Measurements from ENCODE around the gene EFS.

EFS gene

GRCh38 chr14:23407516-23408306, 42.7 kb upstream of the EFS start, which contains the start of gene MYH6:
Gene MYH6, minus strand, starts transcription at chr14:23408273. Its CDS starts 1,050 bp downstream, at chr14:23407223.
- no peak for DNase-seq (ENCODE audit: insufficient read length, low spot score)
- FAIRE-seq, result no peak
- TF ChIP-seq POLR2A (IDR thresholded peaks at IDR 0.05; ENCODE audit: low read depth, low read length), result no peak
- TF ChIP-seq POLR2AphosphoS5 (IDR thresholded peaks at IDR 0.05; ENCODE audit: low read depth, low read length), result no peak
- TF ChIP-seq POU2F2 (IDR thresholded peaks at IDR 0.05; ENCODE audit: low read depth, low read length), result no peak
- TF ChIP-seq PAX5 (IDR thresholded peaks at IDR 0.05; ENCODE audit: insufficient read depth, low read length, severe bottlenecking), result no peak
- no peak for TF ChIP-seq SPI1 (IDR thresholded peaks at IDR 0.05; ENCODE audit: low read depth, low read length)
- no peak for TF ChIP-seq TAF1 (IDR thresholded peaks at IDR 0.05; ENCODE audit: low read depth, low read length)

DNA sequence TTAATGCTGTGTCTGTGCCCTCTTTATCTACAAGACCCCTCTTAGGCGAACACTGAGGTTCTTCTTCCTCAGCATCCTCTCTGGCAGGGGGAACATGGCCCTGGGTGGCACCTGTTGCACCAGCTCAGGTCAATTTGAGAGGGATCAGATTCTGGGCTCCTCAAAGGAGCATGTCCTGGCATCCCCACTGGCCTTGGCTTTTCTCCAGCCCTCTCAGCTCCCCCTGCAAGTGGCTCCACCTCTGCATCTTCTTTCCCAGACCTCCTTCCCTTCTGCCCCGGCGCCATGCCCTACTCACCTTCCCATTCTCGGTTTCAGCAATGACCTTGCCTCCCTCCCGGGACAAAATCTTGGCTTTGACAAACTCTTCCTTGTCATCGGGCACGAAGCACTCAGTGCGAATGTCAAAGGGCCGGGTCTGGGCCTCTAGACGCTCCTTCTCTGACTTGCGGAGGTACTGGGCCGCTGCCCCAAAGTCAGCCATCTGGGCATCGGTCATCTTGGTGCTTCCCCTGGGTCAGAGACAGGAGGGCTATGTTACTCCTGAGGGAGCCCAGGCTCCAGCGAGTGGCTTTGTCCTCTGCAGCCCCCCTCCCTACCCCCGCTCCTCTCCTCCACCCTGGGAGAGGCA, 41.9 kb upstream of the EFS start:
- no peak for FAIRE-seq
- TF ChIP-seq POU2F2 (IDR thresholded peaks at IDR 0.05; ENCODE audit: low read depth, low read length) (no peak), PAX5 (IDR thresholded peaks at IDR 0.05; ENCODE audit: insufficient read depth, low read length, severe bottlenecking) (no peak), TAF1 (IDR thresholded peaks at IDR 0.05; ENCODE audit: low read depth, low read length) (no peak), SPI1 (IDR thresholded peaks at IDR 0.05; ENCODE audit: low read depth, low read length) (no peak), POLR2A (IDR thresholded peaks at IDR 0.05; ENCODE audit: low read depth, low read length) (no peak), POLR2AphosphoS5 (IDR thresholded peaks at IDR 0.05; ENCODE audit: low read depth, low read length) (no peak)
- no peak for DNase-seq (ENCODE audit: insufficient read length, low spot score)

- TF ChIP-seq POLR2A (IDR thresholded peaks at IDR 0.05; ENCODE audit: low read depth, low read length), result no peak
- no peak for TF ChIP-seq PAX5 (IDR thresholded peaks at IDR 0.05; ENCODE audit: insufficient read depth, low read length, severe bottlenecking)
- no peak for TF ChIP-seq TAF1 (IDR thresholded peaks at IDR 0.05; ENCODE audit: low read depth, low read length)
- no peak for TF ChIP-seq POLR2AphosphoS5 (IDR thresholded peaks at IDR 0.05; ENCODE audit: low read depth, low read length)
- no peak for TF ChIP-seq SPI1 (IDR thresholded peaks at IDR 0.05; ENCODE audit: low read depth, low read length)
- TF ChIP-seq POU2F2 (IDR thresholded peaks at IDR 0.05; ENCODE audit: low read depth, low read length), result no peak
- DNase-seq (ENCODE audit: insufficient read length, low spot score) (no peak), FAIRE-seq (no peak)
Measured at GRCh38 chr14:23406244-23406643, 41.3 kb upstream of the EFS start.

DNA sequence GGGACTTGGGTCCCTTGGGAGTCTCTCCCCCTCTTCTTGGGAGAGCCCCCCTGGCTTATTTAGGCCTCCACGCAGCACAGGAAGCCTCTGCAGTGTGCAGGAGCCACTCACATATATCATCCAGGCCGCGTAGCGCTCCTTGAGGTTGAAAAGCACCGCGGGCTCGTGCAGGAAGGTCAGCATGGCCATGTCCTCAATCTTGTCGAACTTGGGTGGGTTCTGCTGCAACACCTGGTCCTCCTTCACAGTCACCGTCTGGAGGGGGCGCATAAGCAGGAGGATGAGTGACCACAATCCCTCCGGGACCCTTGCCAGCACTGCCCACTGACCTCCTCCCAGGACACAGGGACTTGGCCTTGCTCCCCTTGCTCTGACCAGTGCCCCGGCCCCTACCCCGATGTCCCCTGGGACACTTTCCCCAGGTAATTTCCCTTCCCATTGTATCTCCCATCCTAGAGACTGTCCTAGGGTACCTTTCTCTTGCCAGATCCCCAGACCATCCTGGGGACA, 40.6 kb upstream of the EFS start:
- FAIRE-seq (no peak), DNase-seq (ENCODE audit: insufficient read length, low spot score) (no peak)
- TF ChIP-seq SPI1 (IDR thresholded peaks at IDR 0.05; ENCODE audit: low read depth, low read length) (no peak), TAF1 (IDR thresholded peaks at IDR 0.05; ENCODE audit: low read depth, low read length) (no peak), POLR2A (IDR thresholded peaks at IDR 0.05; ENCODE audit: low read depth, low read length) (no peak)

GRCh38 chr14:23405096-23405495, 40.1 kb upstream of the EFS start:
- FAIRE-seq (no peak), DNase-seq (ENCODE audit: insufficient read length, low spot score) (no peak)
- no peak for TF ChIP-seq POLR2A (IDR thresholded peaks at IDR 0.05; ENCODE audit: low read depth, low read length)
- TF ChIP-seq PAX5 (IDR thresholded peaks at IDR 0.05; ENCODE audit: insufficient read depth, low read length, severe bottlenecking), result no peak
- no peak for TF ChIP-seq POU2F2 (IDR thresholded peaks at IDR 0.05; ENCODE audit: low read depth, low read length)
- no peak for TF ChIP-seq TAF1 (IDR thresholded peaks at IDR 0.05; ENCODE audit: low read depth, low read length)
- TF ChIP-seq SPI1 (IDR thresholded peaks at IDR 0.05; ENCODE audit: low read depth, low read length), result no peak
- no peak for TF ChIP-seq POLR2AphosphoS5 (IDR thresholded peaks at IDR 0.05; ENCODE audit: low read depth, low read length)

DNA sequence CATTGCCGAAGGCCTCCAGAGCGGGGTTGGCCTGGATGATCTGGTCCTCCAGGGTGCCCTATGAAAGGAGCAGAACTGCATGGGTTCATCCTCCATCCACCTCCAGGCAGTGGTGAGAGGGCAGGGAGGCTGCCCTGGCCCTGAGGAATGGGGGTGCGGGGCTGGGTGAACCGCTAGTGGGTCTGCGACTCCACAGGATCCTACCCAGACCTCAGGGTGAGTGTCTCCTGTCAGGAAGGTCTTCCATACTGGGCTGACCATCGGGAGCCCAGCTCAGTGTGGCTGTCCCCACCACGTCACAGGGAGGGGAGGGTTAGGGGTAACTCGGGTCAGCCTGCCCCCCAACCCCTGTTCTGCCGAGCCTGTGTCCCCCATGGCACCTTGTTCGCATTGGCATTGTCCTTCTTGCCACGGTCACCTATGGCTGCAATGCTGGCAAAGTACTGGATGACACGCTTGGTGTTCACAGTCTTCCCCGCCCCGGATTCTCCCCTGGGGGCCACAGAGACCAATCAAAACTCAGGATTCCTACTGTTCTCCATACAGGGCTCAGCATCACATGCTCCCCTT, 39.4 kb upstream of the EFS start:
- FAIRE-seq, result no peak
- DNase-seq (ENCODE audit: insufficient read length, low spot score), result no peak
- no peak for TF ChIP-seq POLR2AphosphoS5 (IDR thresholded peaks at IDR 0.05; ENCODE audit: low read depth, low read length)
- no peak for TF ChIP-seq POLR2A (IDR thresholded peaks at IDR 0.05; ENCODE audit: low read depth, low read length)
- no peak for TF ChIP-seq POU2F2 (IDR thresholded peaks at IDR 0.05; ENCODE audit: low read depth, low read length)
- TF ChIP-seq TAF1 (IDR thresholded peaks at IDR 0.05; ENCODE audit: low read depth, low read length), result no peak
- TF ChIP-seq PAX5 (IDR thresholded peaks at IDR 0.05; ENCODE audit: insufficient read depth, low read length, severe bottlenecking), result no peak
- no peak for TF ChIP-seq SPI1 (IDR thresholded peaks at IDR 0.05; ENCODE audit: low read depth, low read length)

DNA sequence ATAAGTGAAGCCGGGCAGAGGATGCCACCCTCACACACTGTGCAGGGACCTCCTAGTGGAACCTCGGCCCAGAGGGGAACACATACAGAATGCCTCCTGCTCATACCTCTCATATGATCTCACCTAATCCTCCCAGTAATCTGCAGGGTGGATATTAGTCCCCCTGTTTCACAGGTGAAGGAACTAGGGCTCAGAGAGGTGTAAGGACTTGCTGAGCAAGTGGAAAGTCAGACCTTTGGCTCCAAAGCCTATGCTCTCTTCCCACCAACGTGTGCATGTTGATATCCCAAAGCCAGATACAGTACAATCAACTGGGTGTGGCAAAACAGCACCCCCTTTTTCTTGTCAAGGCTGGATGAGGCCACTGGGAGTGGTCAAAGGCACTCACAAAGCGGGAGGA, 38.9 kb upstream of the EFS start:
- DNase-seq (ENCODE audit: insufficient read length, low spot score), result no peak
- no peak for FAIRE-seq
- no peak for TF ChIP-seq POLR2AphosphoS5 (IDR thresholded peaks at IDR 0.05; ENCODE audit: low read depth, low read length)
- TF ChIP-seq POU2F2 (IDR thresholded peaks at IDR 0.05; ENCODE audit: low read depth, low read length), result no peak
- TF ChIP-seq SPI1 (IDR thresholded peaks at IDR 0.05; ENCODE audit: low read depth, low read length), result no peak
- no peak for TF ChIP-seq PAX5 (IDR thresholded peaks at IDR 0.05; ENCODE audit: insufficient read depth, low read length, severe bottlenecking)
- no peak for TF ChIP-seq TAF1 (IDR thresholded peaks at IDR 0.05; ENCODE audit: low read depth, low read length)
- no peak for TF ChIP-seq POLR2A (IDR thresholded peaks at IDR 0.05; ENCODE audit: low read depth, low read length)

DNA sequence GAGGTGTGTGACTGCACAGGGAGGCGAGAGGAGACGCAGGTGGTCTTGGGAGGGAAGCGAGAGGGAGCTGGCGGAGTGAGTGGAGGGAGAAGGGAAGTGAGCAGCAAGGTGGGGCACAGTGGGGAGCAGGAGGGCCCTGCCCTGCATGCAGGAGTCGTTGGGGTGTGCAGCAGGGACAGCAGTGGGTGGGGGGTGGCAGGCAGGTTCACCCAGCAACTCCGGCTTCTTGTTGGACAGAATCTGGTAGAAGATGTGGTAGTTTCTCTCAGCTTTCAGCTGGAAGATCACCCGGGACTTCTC, 38.1 kb upstream of the EFS start:
- FAIRE-seq, result no peak
- TF ChIP-seq SPI1 (IDR thresholded peaks at IDR 0.05; ENCODE audit: low read depth, low read length) (no peak), PAX5 (IDR thresholded peaks at IDR 0.05; ENCODE audit: insufficient read depth, low read length, severe bottlenecking) (no peak), POLR2A (IDR thresholded peaks at IDR 0.05; ENCODE audit: low read depth, low read length) (no peak), POU2F2 (IDR thresholded peaks at IDR 0.05; ENCODE audit: low read depth, low read length) (no peak), POLR2AphosphoS5 (IDR thresholded peaks at IDR 0.05; ENCODE audit: low read depth, low read length) (no peak), TAF1 (IDR thresholded peaks at IDR 0.05; ENCODE audit: low read depth, low read length) (no peak)

More for the DNA sequence above, 38.1 kb upstream of the EFS start:
- DNase-seq (ENCODE audit: insufficient read length, low spot score), result no peak
